MM.1S (cell line): ENCODE data around the gene GUCA1A.

ENCODE experiments used
- EZH2 ChIP-seq: fragments of 300-600 bp; sonication (generic); optimal IDR thresholded peaks from 2 replicates; pipeline ENCODE3; 2017; ENCODE audit warnings: low read depth, mild to moderate bottlenecking, antibody characterized with exemption, low read length, mixed read lengths
- EZH2phosphoT487 ChIP-seq: fragments of 300-600 bp; sonication (generic); IDR thresholded peaks from 2 replicates; pipeline ENCODE4 v1.6.1; 2018; ENCODE audit warnings: antibody characterized with exemption, low read length
- TF ChIP-seq, protein P1 (sequence below): fragments of 300-600 bp; sonication (generic); IDR thresholded peaks from 2 replicates; pipeline ENCODE4 v1.5.1; 2016; ENCODE audit warnings: antibody characterized with exemption, low read length, mixed read lengths

GRCh38 chr6:42195415-42195814 lies 22.3 kb downstream of the GUCA1A start:
- no peak for TF ChIP-seq EZH2phosphoT487
- TF ChIP-seq, protein P1, sequence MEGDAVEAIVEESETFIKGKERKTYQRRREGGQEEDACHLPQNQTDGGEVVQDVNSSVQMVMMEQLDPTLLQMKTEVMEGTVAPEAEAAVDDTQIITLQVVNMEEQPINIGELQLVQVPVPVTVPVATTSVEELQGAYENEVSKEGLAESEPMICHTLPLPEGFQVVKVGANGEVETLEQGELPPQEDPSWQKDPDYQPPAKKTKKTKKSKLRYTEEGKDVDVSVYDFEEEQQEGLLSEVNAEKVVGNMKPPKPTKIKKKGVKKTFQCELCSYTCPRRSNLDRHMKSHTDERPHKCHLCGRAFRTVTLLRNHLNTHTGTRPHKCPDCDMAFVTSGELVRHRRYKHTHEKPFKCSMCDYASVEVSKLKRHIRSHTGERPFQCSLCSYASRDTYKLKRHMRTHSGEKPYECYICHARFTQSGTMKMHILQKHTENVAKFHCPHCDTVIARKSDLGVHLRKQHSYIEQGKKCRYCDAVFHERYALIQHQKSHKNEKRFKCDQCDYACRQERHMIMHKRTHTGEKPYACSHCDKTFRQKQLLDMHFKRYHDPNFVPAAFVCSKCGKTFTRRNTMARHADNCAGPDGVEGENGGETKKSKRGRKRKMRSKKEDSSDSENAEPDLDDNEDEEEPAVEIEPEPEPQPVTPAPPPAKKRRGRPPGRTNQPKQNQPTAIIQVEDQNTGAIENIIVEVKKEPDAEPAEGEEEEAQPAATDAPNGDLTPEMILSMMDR, result no peak
- TF ChIP-seq EZH2, result no peak
